SJCRH30 (cell line): ENCODE data around the gene TAX1BP1. TPM values are rescaled to one million over a fixed set of nuclear protein-coding genes. Genes with fewer than 3 reads are reported as not detected.

Experiments
- DNase-seq, 2 experiments: peaks; one replicate each; pipeline ENCODE4 v3.0.0-alpha.2; 2015 to 2020
- H3K27ac ChIP-seq: fragments of 250-450 bp; sonication (Bioruptor Pico); 2 replicates; pipeline ENCODE4 v1.5.1; 2020; ENCODE audit warnings: mild to moderate bottlenecking, moderate library complexity
- H3K27me3 ChIP-seq: fragments of 250-450 bp; sonication (Bioruptor Pico); 2 replicates; pipeline ENCODE4 v1.5.1; 2020; ENCODE audit warnings: mild to moderate bottlenecking, moderate library complexity
- H3K36me3 ChIP-seq: fragments of 250-450 bp; sonication (Bioruptor Pico); 2 replicates; pipeline ENCODE4 v1.5.1; 2020; ENCODE audit warnings: mild to moderate bottlenecking, moderate library complexity
- H3K4me1 ChIP-seq: fragments of 250-450 bp; sonication (Bioruptor Pico); 2 replicates; pipeline ENCODE4 v1.5.1; 2020; ENCODE audit warnings: mild to moderate bottlenecking, moderate library complexity
- H3K4me3 ChIP-seq: fragments of 250-450 bp; sonication (Bioruptor Pico); 2 replicates; pipeline ENCODE4 v1.5.1; 2020; ENCODE audit warnings: mild to moderate bottlenecking, moderate library complexity
- H3K9me3 ChIP-seq: fragments of 250-450 bp; sonication (Bioruptor Pico); replicated peaks from 2 replicates; pipeline ENCODE4 v1.5.1; 2020; ENCODE audit warnings: mild to moderate bottlenecking, moderate library complexity
- total RNA-seq: library from RNA; depleted of rRNA; stranded (reverse); fragments of >200 nt; shearing (Covaris generic); gene quantifications from 2 replicates; pipeline ENCODE4 v1.2.3, GENCODE V29; 2014

Gene TAX1BP1
- total RNA-seq, 1 experiment from 2014 or later = 93.3 TPM

- no peaks in the 10 kb centered on the region for H3K4me1 ChIP-seq
These were observed 123.9 kb downstream of the TAX1BP1 start for GRCh38 chr7:27863880-27864279.

GRCh38 chr7:27866256-27866655, 126.3 kb downstream of the TAX1BP1 start:
- H3K9me3 ChIP-seq = no peaks in the 10 kb centered on the region
- no peaks in the 10 kb centered on the region for H3K36me3 ChIP-seq
- H3K4me1 ChIP-seq = no peaks in the 10 kb centered on the region
- no peak overlapping the region for H3K27ac ChIP-seq
- no peaks in the 10 kb centered on the region for H3K27me3 ChIP-seq
- no peak overlapping the region for H3K4me3 ChIP-seq
- DNase-seq = no peak

More at GRCh38 chr7:27863880-27864279, 123.9 kb downstream of the TAX1BP1 start:
- no peaks in the 10 kb centered on the region for H3K36me3 ChIP-seq
- DNase-seq = no peak
- H3K9me3 ChIP-seq = no peaks in the 10 kb centered on the region
- H3K27me3 ChIP-seq = no peaks in the 10 kb centered on the region
- H3K4me3 ChIP-seq = no peak overlapping the region
- no peak overlapping the region for H3K27ac ChIP-seq

- H3K27me3 ChIP-seq = no peaks in the 10 kb centered on the region
- no peak overlapping the region for H3K27ac ChIP-seq
- H3K36me3 ChIP-seq = no peaks in the 10 kb centered on the region
- no peak for DNase-seq
- no peak overlapping the region for H3K4me3 ChIP-seq
- no peaks in the 10 kb centered on the region for H3K4me1 ChIP-seq
- no peaks in the 10 kb centered on the region for H3K9me3 ChIP-seq
These were observed 127.1 kb downstream of the TAX1BP1 start for GRCh38 chr7:27866828-27867672.

- Histone ChIP-seq H3K27ac (no peak overlapping the region), H3K27me3 (no peaks in the 10 kb centered on the region), H3K4me1 (no peaks in the 10 kb centered on the region), H3K9me3 (no peaks in the 10 kb centered on the region), H3K36me3 (no peaks in the 10 kb centered on the region), H3K4me3 (no peak overlapping the region)
- no peak for DNase-seq
These were observed 128.2 kb downstream of the TAX1BP1 start for GRCh38 chr7:27868131-27868550.

- Histone ChIP-seq H3K27me3 (no peaks in the 10 kb centered on the region), H3K36me3 (no peaks in the 10 kb centered on the region), H3K27ac (no peak overlapping the region), H3K9me3 (no peaks in the 10 kb centered on the region), H3K4me3 (no peak overlapping the region), H3K4me1 (no peaks in the 10 kb centered on the region)
- DNase-seq = no peak
These were observed 129.1 kb downstream of the TAX1BP1 start for GRCh38 chr7:27869056-27869455.

GRCh38 chr7:27870595-27870994, 130.6 kb downstream of the TAX1BP1 start:
- no peaks in the 10 kb centered on the region for H3K36me3 ChIP-seq
- H3K9me3 ChIP-seq = no peaks in the 10 kb centered on the region
- no peak for DNase-seq
- no peaks in the 10 kb centered on the region for H3K27me3 ChIP-seq
- no peaks in the 10 kb centered on the region for H3K4me1 ChIP-seq
- no peak overlapping the region for H3K27ac ChIP-seq
- no peak overlapping the region for H3K4me3 ChIP-seq

GRCh38 chr7:27871086-27871485, 131.1 kb downstream of the TAX1BP1 start:
- no peaks in the 10 kb centered on the region for H3K36me3 ChIP-seq
- no peaks in the 10 kb centered on the region for H3K9me3 ChIP-seq
- no peak overlapping the region for H3K4me3 ChIP-seq
- no peaks in the 10 kb centered on the region for H3K4me1 ChIP-seq
- DNase-seq = no peak
- no peaks in the 10 kb centered on the region for H3K27me3 ChIP-seq
- no peak overlapping the region for H3K27ac ChIP-seq

- Histone ChIP-seq H3K4me1 (no peaks in the 10 kb centered on the region), H3K9me3 (no peaks in the 10 kb centered on the region), H3K27ac (no peak overlapping the region), H3K27me3 (no peaks in the 10 kb centered on the region), H3K4me3 (no peak overlapping the region), H3K36me3 (no peaks in the 10 kb centered on the region)
- DNase-seq = no peak
These were observed 131.9 kb downstream of the TAX1BP1 start for GRCh38 chr7:27871866-27872265.

GRCh38 chr7:27872356-27873275, 132.7 kb downstream of the TAX1BP1 start:
- Histone ChIP-seq H3K36me3 (no peaks in the 10 kb centered on the region), H3K9me3 (no peaks in the 10 kb centered on the region), H3K4me1 (no peaks in the 10 kb centered on the region), H3K4me3 (no peak overlapping the region), H3K27ac (no peak overlapping the region), H3K27me3 (no peaks in the 10 kb centered on the region)
- DNase-seq = no peak

- Histone ChIP-seq H3K36me3 (no peaks in the 10 kb centered on the region), H3K27ac (no peak overlapping the region), H3K4me3 (no peak overlapping the region), H3K27me3 (no peaks in the 10 kb centered on the region), H3K9me3 (0 out of 2 replicates have a peak, but pooled peaks cover 2% of the 10 kb centered on the region), H3K4me1 (no peaks in the 10 kb centered on the region)
- no peak for DNase-seq
These were observed 134.3 kb downstream of the TAX1BP1 start for GRCh38 chr7:27873981-27874957.

- Histone ChIP-seq H3K27me3 (no peaks in the 10 kb centered on the region), H3K4me3 (no peak overlapping the region), H3K9me3 (0 out of 2 replicates have a peak, but pooled peaks cover 2% of the 10 kb centered on the region), H3K4me1 (no peaks in the 10 kb centered on the region), H3K27ac (no peak overlapping the region), H3K36me3 (no peaks in the 10 kb centered on the region)
- no peak for DNase-seq
These were observed 135.1 kb downstream of the TAX1BP1 start for GRCh38 chr7:27875061-27875460.

- Histone ChIP-seq H3K9me3 (0 out of 2 replicates have a peak, but pooled peaks cover 2% of the 10 kb centered on the region), H3K27me3 (no peaks in the 10 kb centered on the region), H3K36me3 (no peaks in the 10 kb centered on the region), H3K4me1 (no peaks in the 10 kb centered on the region), H3K4me3 (no peak overlapping the region), H3K27ac (no peak overlapping the region)
- DNase-seq = no peak
These were observed 135.9 kb downstream of the TAX1BP1 start for GRCh38 chr7:27875832-27876231.

GRCh38 chr7:27876756-27877155, 136.8 kb downstream of the TAX1BP1 start:
- no peak for DNase-seq

More at GRCh38 chr7:27876756-27877155, 136.8 kb downstream of the TAX1BP1 start:
- Histone ChIP-seq H3K27me3 (no peaks in the 10 kb centered on the region), H3K4me1 (no peaks in the 10 kb centered on the region), H3K4me3 (no peak overlapping the region), H3K36me3 (no peaks in the 10 kb centered on the region), H3K27ac (no peak overlapping the region), H3K9me3 (0 out of 2 replicates have a peak, but pooled peaks cover 2% of the 10 kb centered on the region)
